GM13976 (cell line): ENCODE results near the gene SNX3.

ENCODE experiments used
- DNase-seq: peaks from one replicate; pipeline ENCODE4 v3.0.0; 2012; ENCODE audit warnings: low spot score
- CTCF ChIP-seq: IDR thresholded peaks from 2 replicates; pipeline ENCODE4 v1.5.1; 2012; ENCODE audit warnings: borderline replicate concordance, mild to moderate bottlenecking; ENCODE audit not compliant: insufficient read depth; ENCODE audit errors: extremely low read depth, missing control alignments, control extremely low read depth
- in situ Hi-C: fragments of 300-500 bp; cut with MboI; formaldehyde crosslinking; loops from one replicate; pipeline ENCODE4 v1.12.0; 2022; ENCODE audit warnings: low sequenced_read_pairs, mixed read lengths, inconsistent platforms; ENCODE audit not compliant: unreplicated experiment

Gene SNX3

DNA sequence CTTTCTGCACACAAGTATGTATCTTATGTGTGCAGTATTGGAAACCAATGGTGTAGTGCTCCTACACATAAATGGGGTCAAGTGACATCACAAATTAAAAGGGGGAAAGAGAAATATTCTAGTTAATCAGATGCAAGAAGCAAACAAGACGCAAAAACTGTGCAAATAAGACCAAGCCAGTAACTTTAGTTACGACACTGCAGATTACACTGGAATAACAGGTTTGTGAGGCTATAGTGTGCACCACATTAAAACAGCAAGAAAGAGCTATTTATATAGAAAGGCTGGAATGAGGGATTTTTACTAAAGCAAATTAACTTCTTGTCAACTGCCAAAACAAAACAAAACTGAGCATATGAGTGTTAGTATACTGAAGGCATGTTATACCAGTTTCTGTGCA, 49.2 kb downstream of the SNX3 start:
- in situ Hi-C loops = no loop called here
- TF ChIP-seq CTCF = no peak
- no peak for DNase-seq

GRCh38 chr6:108210556-108210955, 50.3 kb downstream of the SNX3 start:
- in situ Hi-C loops = no loop called here
- no peak for DNase-seq
- TF ChIP-seq CTCF = no peak

GRCh38 chr6:108209738-108210137, 51.1 kb downstream of the SNX3 start:
- TF ChIP-seq CTCF = no peak
- in situ Hi-C loops = no loop called here

DNA sequence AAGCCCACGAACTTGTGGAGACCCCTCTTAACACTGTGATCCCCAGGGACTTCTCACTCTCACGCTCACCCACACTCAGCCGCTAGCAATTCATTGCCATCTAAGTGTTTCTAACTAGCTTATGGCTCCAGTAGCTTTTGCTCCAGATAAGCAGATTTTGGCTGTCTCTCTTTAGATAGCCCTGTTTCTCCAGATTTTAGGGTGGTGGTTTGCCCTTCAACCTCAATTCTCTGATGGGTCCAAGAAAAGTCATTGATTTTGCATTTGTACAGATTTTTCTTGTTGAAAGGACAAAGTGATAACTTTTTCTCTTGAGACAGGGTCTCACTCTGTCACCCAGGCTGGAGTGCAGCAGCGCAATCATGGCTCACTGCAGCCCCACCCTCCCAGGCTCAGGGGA, 53.8 kb downstream of the SNX3 start:
- in situ Hi-C loops = no loop called here
- no peak for TF ChIP-seq CTCF
- no peak for DNase-seq

More at GRCh38 chr6:108209738-108210137, 51.1 kb downstream of the SNX3 start:
- no peak for DNase-seq

DNA sequence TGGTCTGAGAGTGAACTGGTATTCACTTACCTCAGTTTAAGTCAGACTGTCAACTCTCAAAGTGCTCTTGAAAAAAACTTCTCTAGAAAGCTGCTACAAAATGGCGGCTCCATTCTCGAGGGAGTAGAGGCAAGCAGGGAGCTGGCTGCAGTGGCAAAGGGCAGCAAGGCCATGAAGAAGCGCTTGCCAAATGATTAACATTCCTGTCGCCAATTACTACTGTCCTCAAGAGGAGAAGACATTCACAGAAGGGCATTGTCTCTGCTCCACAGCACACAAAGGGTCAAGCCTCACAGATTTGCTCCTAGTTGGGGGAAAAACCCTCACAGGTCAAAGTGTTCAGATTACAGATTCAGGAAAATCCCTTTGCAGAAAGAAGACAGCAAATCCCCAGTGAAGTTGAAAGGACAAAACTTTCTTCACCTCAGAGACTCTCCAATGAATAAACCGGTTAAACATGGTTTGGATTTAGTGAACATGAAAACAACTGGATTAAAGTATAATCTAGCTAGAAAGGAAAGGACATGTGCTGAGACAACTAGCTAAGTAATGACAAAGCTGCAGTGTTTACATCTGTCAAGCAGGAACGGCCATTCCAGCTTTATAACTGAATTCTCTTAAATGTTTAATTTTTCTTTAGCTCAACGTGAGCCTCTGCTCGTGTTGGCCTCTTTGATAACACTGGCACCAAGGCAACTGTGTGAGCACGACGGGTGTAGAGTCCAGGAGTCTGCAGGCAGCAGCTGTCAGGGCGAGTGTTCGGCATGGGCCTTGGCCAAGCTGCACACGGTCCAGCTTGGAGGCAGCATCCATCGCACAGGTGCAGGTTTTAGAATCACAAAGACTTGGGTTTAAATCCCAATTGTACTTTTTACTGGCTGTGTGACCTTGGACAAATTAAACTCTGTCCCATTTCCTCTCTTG, 57.4 kb downstream of the SNX3 start:
- DNase-seq = peak; percentile 53
- TF ChIP-seq CTCF = no peak
- in situ Hi-C loops = no loop called here

GRCh38 chr6:108200631-108201030, 60.2 kb downstream of the SNX3 start:
- in situ Hi-C loops = no loop called here
- no peak for DNase-seq

More at GRCh38 chr6:108200631-108201030, 60.2 kb downstream of the SNX3 start:
- TF ChIP-seq CTCF = no peak
